Loucy (cell line): ENCODE results near the gene DR1.

Experiments
- H2AFZ ChIP-seq: fragments of 200-600 bp; sonication (generic); 2 replicates; pipeline ENCODE4 v1.6.0; 2016; ENCODE audit warnings: antibody characterized with exemption, mild to moderate bottlenecking, low read length, moderate library complexity
- H3F3A ChIP-seq: fragments of 200-600 bp; 2 replicates; pipeline ENCODE4 v1.6.0; 2016; ENCODE audit warnings: antibody characterized with exemption, low read depth, mild to moderate bottlenecking
- H3K27me3 ChIP-seq: fragments of 200-600 bp; sonication (generic); 2 replicates; pipeline ENCODE4 v1.6.1; 2014; ENCODE audit warnings: low read length, mild to moderate bottlenecking; ENCODE audit not compliant: insufficient read depth, poor library complexity, severe bottlenecking
- H3K36me3 ChIP-seq: fragments of 200-600 bp; sonication (generic); 2 replicates; pipeline ENCODE4 v1.6.1; 2016; ENCODE audit warnings: low read length; ENCODE audit not compliant: insufficient read depth
- H3K4me1 ChIP-seq: fragments of 200-600 bp; sonication (generic); 2 replicates; pipeline ENCODE4 v1.5.1; 2014; ENCODE audit warnings: low read length, mild to moderate bottlenecking; ENCODE audit not compliant: insufficient read depth, poor library complexity, severe bottlenecking
- H3K4me2 ChIP-seq: fragments of 200-600 bp; sonication (generic); 2 replicates; pipeline ENCODE4 v1.6.0; 2014; ENCODE audit warnings: antibody characterized with exemption, low read length, low read depth, mild to moderate bottlenecking; ENCODE audit not compliant: poor library complexity, severe bottlenecking
- H3K4me3 ChIP-seq: fragments of 200-600 bp; sonication (generic); 2 replicates; pipeline ENCODE4 v1.5.1; 2014; ENCODE audit warnings: low read length, mild to moderate bottlenecking, mixed read lengths; ENCODE audit not compliant: poor library complexity, severe bottlenecking
- H3K79me2 ChIP-seq: fragments of 200-600 bp; sonication (generic); 2 replicates; pipeline ENCODE4 v1.6.1; 2014; ENCODE audit warnings: low read length; ENCODE audit not compliant: insufficient read depth
- H3K9ac ChIP-seq: fragments of 200-600 bp; sonication (generic); 2 replicates; pipeline ENCODE4 v1.6.0; 2014; ENCODE audit warnings: mild to moderate bottlenecking, low read depth, low read length, moderate library complexity; ENCODE audit not compliant: poor library complexity, severe bottlenecking
- H3K9me2 ChIP-seq: fragments of 200-600 bp; sonication (generic); replicated peaks from 2 replicates; pipeline ENCODE4 v1.6.1; 2016; ENCODE audit warnings: low read depth, low read length, mixed read lengths
- H3K9me3 ChIP-seq: fragments of 200-600 bp; sonication (generic); 2 replicates; pipeline ENCODE4 v1.6.1; 2014; ENCODE audit warnings: mild to moderate bottlenecking, antibody characterized with exemption, low read length, low read depth; ENCODE audit not compliant: insufficient read depth
- H4K20me1 ChIP-seq: fragments of 200-600 bp; sonication (generic); 2 replicates; pipeline ENCODE4 v1.6.0; 2014; ENCODE audit warnings: antibody characterized with exemption, low read length, mild to moderate bottlenecking; ENCODE audit not compliant: insufficient read depth, poor library complexity, severe bottlenecking
- CTCF ChIP-seq: fragments of 200-600 bp; sonication (generic); conservative IDR thresholded peaks from 2 replicates; pipeline ENCODE4 v1.5.1; 2014; ENCODE audit warnings: mild to moderate bottlenecking, antibody characterized with exemption, low read length
- EZH2phosphoT487 ChIP-seq: fragments of 200-600 bp; IDR thresholded peaks from 2 replicates; pipeline ENCODE4 v1.6.1; 2018; ENCODE audit warnings: antibody characterized with exemption, mild to moderate bottlenecking, moderate library complexity, borderline replicate concordance

Gene DR1

GRCh38 chr1:93328809-93329760 is 16.6 kb upstream of the DR1 start:
- H3K36me3 ChIP-seq, result no peaks in the 10 kb centered on the region
- H3K4me2 ChIP-seq, result no peak overlapping the region
- TF ChIP-seq CTCF (no peak), EZH2phosphoT487 (no peak)

GRCh38 chr1:93330196-93330595 is 15.5 kb upstream of the DR1 start:
- H3K9me2 ChIP-seq, result no peaks in the 10 kb centered on the region
- H2AFZ ChIP-seq, result no peak overlapping the region
- H4K20me1 ChIP-seq, result no peaks in the 10 kb centered on the region
- H3F3A ChIP-seq, result no peaks in the 10 kb centered on the region
- H3K4me1 ChIP-seq, result no peaks in the 10 kb centered on the region
- no peak overlapping the region for H3K9ac ChIP-seq
- no peaks in the 10 kb centered on the region for H3K36me3 ChIP-seq
- H3K9me3 ChIP-seq, result no peaks in the 10 kb centered on the region
- H3K4me3 ChIP-seq, result no peak overlapping the region
- no peaks in the 10 kb centered on the region for H3K79me2 ChIP-seq
- no peaks in the 10 kb centered on the region for H3K27me3 ChIP-seq
- no peak for TF ChIP-seq CTCF
- no peak for TF ChIP-seq EZH2phosphoT487
- H3K4me2 ChIP-seq, result no peak overlapping the region

More at GRCh38 chr1:93328809-93329760, 16.6 kb upstream of the DR1 start:
- H3K79me2 ChIP-seq, result no peaks in the 10 kb centered on the region
- no peaks in the 10 kb centered on the region for H3K9me2 ChIP-seq
- H3K27me3 ChIP-seq, result no peaks in the 10 kb centered on the region
- H3K9ac ChIP-seq, result no peak overlapping the region
- H3K4me3 ChIP-seq, result no peak overlapping the region
- H2AFZ ChIP-seq, result no peak overlapping the region
- H3K9me3 ChIP-seq, result no peaks in the 10 kb centered on the region
- no peaks in the 10 kb centered on the region for H3F3A ChIP-seq
- H4K20me1 ChIP-seq, result no peaks in the 10 kb centered on the region
- no peaks in the 10 kb centered on the region for H3K4me1 ChIP-seq

- H2AFZ ChIP-seq, result no peak overlapping the region
- no peak overlapping the region for H3K4me2 ChIP-seq
- no peak for TF ChIP-seq EZH2phosphoT487
- TF ChIP-seq CTCF, result no peak
- no peak overlapping the region for H3K4me3 ChIP-seq
- no peaks in the 10 kb centered on the region for H3K79me2 ChIP-seq
- no peaks in the 10 kb centered on the region for H3K9me2 ChIP-seq
- no peaks in the 10 kb centered on the region for H3K36me3 ChIP-seq
- no peak overlapping the region for H3K9ac ChIP-seq
- H3K27me3 ChIP-seq, result no peaks in the 10 kb centered on the region
- no peaks in the 10 kb centered on the region for H3K9me3 ChIP-seq
- no peaks in the 10 kb centered on the region for H4K20me1 ChIP-seq
- H3F3A ChIP-seq, result no peaks in the 10 kb centered on the region
- no peaks in the 10 kb centered on the region for H3K4me1 ChIP-seq
Observed at GRCh38 chr1:93330617-93331016, 15.1 kb upstream of the DR1 start.
